Stimulated activated CD8-positive, alpha-beta memory T cell treated with anti-CD3 and anti-CD28 coated beads, Interleukin-15, amount 100 ng/mL, for 1 hour (primary cell): Measurements from ENCODE around the gene NF1.

Experiments
- DNase-seq: peaks from one replicate; pipeline ENCODE4 v3.0.0-alpha.2; 2020; ENCODE audit warnings: low read depth

The NF1 gene

DNA sequence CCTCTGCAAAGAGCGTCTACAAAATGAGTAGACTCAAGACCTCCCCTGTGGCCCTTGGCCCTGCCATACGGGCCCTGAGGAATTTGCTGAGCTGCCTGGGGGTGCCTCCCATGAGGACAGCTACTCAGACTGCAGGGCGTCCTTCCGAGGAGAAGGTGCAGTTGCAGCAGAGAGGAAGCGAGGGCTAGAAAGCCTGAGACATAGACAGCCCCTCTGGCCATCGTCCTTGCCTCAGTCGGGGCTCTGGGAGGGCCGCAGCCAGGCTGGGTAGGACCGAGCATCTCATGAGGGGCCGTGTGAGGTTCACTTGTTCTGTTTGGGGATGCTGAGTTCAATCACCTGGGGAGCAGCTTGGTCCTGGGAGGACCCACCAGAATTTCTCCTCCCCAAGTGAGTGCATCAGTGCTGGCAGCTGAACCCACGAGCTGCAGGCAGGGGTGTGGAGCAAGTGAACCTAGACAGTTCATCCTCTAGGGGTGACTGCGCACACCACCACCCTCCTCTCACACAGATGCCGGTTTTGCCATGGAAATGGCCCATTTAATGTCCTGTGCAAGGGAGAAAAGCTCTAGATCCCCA is 317.0 kb downstream of the NF1 start:
- DNase-seq, result no peak

DNA sequence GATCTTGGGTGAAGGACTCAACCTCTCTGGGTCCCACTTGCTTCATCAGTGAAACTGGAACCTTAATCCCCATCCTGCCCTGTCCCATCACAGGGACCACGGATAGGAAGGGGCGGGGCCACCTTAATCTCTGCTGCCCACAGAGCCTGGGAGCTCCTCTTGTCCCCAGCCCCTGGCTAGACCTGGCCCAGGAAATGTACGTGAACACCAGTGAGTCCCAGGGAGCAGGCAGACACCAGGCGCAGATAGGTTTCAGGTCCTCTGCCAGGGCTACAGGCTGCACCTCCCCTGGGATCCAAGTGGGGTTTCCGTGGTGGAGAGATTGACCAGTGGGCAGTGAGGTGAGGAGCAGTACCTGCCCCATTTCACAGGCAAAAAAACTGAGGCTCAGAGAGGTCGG is 317.7 kb downstream of the NF1 start:
- DNase-seq, result no peak

DNA sequence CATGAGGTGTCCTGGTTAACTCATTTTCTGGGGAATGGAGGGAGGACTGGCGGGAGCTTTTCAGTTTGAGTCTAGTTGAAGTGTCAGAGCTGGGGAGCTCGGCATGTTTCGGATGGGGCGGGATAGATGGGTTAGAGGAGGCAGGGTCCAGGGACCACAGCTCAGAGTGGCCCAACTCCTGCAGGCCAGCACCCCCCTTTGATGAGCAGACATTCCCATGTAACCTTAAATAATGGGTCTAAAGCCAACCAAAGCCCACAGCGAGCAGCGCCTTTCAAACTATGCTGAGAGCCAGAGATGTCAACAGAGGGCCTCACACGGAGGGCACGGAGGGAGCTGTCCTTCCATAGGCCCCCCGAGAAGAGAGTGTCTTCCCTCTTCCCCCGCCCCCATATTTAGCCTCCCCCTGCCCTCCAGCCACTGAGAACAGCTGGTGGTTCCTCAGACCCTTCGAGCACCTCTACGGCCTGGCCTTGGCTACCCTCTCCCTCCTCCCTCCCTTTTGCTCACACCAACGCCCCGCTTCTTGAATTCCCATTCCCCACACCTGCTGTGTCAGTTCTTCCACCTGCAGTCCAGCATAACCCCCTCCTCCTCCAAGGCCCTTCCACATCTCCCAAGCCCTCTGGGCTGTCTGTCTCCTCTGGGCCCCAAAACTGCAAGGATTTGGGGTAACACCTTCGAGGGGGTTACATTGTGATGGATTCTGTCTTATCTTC is 318.5 kb downstream of the NF1 start:
- DNase-seq, result no peak

DNA sequence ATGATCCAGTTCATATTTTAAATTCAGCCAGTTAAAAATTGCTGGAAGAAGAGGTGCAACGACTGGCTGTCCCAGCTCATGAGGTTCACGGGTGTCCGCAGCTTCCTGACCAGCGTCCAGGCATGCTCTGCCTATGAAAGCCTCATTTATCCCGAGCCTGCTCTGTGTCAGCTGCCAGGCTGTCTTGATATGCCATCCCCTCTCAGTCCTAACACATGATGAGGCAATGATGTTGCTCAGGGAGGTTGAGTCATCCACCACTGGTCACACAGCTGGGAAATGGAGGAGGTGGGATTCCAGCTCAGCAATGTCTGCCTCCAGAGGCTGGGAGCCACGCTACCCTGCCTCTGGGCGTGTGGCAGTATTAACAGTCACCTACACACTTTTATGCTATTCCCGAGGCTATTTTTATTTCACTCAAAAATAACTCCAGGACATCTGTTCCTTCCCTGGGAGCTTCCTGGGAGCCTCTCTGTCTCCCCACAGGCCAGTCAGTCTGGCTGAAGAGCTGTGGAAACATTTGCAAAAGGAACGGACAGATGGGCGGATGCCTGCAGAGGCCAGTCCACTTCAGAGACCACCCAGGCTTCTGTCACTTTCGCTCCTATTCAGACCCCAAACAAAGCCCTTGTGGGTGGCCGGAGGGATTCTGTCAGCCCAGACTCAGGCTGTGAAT is 319.2 kb downstream of the NF1 start:
- DNase-seq, result no peak

DNA sequence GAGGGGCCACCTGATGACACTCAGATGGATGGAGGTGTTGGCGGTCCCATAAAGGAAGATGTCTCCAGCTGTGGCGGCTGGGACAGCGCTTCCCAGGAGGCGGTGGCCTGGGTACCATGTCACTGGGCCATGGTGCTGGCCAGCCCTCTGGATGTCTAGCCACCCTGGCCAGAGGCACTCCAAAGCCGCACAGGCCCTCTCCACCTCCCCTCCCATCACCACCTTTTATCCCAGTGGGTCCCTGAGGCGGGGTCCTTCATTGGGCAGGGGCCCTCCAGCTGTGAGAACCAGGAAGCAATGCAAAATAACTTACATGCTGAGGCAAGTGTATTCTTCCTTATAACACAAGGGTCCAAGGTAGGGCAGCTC is 319.8 kb downstream of the NF1 start:
- DNase-seq, result no peak

DNA sequence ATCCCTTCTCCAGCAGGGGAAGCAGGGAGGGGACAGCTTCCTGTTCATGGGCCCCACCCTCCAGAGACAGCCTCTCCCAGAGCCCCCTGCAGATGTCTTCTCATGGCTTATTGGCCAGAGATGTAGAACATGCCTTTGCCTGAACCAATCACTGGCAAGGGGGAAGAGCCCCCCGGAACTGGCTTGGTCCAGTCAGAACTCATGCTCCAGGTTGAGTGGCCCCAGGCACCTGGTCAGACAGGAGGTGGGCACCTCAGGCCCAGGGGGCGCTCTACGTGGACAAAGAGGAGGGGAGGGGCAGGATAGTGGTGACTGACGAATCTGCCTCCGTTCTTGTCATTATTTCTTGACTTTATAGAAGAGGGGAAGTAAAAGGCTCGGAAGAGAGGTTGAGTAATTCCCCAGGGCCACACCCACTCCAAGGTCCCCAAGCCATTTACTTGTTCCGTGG is 320.3 kb downstream of the NF1 start:
- DNase-seq, result no peak

DNA sequence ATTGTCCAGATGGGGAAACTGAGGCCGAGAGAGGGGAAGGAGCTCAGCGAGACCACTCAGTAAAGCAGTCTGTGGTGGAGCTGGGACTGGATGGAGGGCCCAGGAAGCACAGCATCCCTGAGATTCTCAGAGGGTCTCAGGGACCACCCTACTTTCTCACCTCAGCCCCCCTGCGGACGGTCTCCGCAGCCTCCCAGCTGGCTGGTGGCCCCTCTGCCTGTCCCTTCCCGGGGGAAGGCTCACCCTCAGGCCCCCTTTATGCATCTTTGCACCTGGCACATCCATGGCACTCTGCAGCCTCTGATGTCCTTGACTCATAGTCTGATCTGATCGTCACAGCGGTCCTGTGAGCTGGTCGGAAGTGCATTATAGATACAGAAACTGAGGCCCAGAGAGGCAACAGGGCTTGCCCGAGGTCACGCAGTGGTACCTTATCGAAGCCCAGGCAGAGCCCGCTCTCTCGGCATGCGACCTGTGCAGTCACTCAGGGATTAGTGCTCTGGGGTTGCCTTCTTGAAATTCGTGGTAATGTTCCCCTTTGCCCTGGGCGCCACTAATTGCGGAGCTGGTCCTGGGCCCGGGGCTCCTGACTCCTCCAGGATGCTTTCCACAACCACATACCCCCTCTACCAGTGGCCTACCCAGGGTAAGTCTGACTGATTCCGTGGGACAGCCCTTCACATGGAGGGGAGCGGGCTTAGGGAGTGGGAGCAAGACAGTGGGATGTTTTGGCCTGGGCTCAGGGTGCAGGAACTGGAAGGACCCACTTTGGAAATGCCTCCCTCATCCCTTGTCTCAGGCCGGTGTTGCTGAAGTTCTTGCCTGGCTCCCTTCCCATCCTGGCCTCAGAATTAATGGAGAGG is 321.1 kb downstream of the NF1 start:
- no peak for DNase-seq

DNA sequence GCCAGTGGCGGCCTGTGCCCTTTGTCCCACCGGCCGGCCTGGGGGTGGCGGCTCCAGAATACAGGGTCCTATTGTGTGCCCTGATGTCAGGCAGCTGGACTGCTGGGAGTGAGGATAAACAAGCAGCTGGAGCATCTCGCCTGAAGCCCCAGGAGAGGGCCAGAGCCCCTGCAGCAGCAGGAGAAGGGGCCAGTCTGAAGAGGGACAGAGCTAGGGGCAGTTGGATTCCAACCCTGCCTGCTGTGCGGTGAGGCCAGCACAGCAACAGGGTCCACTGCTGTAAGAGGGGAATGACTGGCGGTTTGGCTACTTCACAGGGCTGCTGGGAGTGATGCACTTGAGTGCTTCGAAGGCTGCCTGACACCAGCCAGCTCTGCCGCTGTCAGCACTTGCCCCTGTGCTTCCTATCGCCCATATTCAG is 321.7 kb downstream of the NF1 start:
- no peak for DNase-seq

DNA sequence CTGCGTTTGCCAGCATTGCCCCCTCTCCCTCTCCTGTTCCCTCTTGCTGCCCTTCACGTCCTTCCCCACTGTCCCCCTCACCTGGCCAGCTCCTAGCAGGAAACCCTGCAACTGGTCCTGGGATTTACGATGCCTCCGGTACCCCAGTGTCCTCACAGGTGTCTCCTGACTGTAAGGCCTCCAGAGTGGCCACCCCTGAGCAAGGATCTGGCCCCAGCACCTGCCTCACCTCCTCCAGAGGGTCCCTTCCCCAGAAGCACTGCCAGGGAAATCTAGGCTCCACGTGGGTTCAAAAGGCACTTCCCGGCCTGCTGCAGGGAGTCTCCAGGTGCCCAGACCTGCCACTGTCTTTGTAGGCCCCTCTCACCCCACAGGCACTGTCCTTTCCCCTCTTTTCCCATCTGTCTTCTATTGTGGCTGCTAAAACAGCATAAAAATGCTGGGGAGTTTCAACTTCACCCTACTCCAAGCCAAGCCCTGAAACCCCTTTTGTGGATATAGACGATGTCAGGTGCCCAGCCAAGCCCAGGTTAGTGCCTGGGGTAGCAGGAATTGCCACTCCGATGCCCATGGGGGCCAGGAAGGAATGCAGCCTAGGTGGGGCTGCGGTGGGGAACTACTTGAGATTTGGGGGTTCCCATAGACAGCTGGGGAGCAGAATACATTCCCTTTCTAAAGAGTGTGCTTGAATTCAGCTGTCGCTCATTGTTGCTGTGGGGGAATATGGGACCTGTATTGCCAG is 322.4 kb downstream of the NF1 start:
- DNase-seq, result no peak

DNA sequence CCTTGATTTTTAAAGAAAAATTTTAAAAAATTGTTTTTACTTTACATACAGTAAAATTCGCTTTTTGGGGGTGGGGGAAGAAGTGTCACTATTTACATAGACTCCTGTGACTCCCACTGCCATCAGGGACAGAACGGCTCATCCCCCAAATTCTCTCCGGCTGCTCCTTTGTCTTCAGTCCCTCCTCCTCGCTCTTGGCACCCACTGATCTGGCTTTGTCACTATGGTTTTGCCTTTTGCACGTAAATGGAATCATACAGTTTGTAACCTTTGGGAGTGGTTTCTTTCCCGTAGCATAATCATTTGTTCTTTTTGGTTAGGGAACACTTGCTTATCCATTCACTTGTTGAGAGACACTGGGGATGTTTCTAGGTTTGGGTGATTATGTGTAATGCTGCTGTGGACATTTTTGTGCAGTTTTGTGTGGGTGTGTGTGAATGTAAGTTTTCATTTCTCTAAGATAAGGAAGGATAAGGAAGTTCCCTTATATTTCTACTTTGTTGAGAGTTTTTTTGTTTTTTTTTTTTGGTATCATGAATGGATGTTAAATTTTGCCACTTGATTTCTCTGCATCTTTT is 324.1 kb downstream of the NF1 start:
- DNase-seq, result no peak

DNA sequence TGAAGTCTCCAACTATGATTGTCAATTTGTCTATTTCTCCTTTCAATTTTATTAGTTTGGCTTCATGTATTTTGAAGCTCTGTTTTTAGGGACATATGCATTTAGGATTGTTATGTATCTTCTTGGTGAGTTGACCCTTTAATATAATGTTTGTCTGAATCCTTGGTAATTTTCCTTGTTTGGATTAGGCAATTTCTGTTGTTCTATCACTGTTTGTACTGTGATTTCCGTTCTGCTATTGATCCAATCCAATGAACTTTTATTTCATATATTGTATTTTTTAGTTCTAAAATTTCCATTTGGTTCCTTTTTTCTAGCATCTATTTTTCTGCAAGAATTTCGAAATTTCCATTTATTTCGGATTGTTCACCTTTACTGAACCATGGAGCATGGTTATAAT is 327.7 kb downstream of the NF1 start:
- no peak for DNase-seq

DNA sequence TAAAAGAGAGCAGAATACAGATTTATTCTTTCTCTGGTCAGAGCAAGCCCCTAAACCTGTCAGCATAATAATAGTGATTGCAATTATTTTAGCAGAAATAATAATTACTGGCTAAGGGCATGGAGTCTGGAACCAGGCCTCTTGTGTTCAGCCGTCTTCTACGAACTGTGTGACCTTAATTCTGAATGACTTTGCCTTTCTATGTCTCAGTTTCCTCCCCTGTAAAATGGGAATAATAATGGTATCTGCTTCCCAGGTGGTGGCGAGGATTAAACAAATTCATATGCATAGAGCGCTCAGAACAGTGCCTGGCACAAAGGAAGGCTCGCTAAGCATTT is 330.1 kb downstream of the NF1 start:
- DNase-seq, result no peak

DNA sequence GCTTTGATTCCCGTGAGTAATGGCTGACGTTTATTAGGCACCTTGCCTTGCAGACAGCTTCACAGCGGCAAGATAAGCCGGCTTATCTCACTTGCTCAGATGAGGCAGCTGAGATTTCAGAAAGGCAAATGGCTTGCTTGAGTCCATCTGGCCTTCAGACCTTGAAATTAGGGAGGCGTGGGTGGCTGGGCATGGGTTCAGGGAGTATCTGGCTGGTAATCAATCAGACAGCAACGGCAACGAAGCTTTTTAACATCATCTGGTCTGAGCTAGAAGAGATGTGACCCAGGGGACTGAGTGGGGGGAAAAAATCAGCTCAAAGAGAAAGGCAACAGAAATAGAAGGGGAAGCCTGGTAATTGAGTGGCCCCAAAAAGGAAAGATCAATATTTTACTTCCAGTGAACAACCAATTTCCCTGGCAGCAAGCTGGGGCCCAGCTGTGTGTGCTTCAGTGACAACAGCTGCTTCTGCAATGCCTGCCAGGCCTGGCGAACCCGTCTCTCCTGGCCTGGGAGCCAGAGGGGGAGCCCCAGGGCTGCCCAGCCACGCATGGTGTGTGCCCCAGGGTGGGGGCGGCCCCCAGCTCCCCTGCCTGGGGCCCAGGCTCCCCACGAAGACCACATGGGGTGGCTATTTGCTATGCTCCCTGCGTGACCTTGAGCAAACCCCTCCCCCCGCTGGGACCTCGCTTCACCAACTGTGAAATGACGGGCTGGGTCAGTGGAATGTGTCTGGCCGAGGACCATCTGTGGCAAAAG is 330.7 kb downstream of the NF1 start:
- DNase-seq, result no peak
